PC-3 (cell line): ENCODE measurements around the gene TOP2B. TPM values are rescaled to one million over a fixed set of nuclear protein-coding genes. Genes with fewer than 3 reads are reported as not detected.

Experiments used
- ATAC-seq: fragments of 200-7000 bp; cut with Tn5 transposase; 2 replicates; pipeline ENCODE4 v1.9.1; 2020; ENCODE audit warnings: mild to moderate bottlenecking, moderate library complexity
- BruUV-seq: library from RNA; stranded (reverse); fragments of 400-500 nt; replicated peaks from 2 replicates; lab custom pipeline; 2021; lab: Mats Ljungman, UMichigan
- CTCF ChIA-PET: fragments of 300-600 bp; sonication (Branson Sonifier 250); formaldehyde crosslinking; loops from one replicate; lab custom pipeline; 2022; ENCODE audit warnings: antibody characterized with exemption; lab: Charles Lee
- POLR2A ChIA-PET: fragments of 300-600 bp; sonication (Branson Sonifier 250); formaldehyde crosslinking; loops from one replicate; lab custom pipeline; 2022; ENCODE audit warnings: antibody characterized with exemption; ENCODE audit not compliant: unreplicated experiment; lab: Charles Lee
- DNase-seq: peaks from one replicate; pipeline ENCODE4 v3.0.0-alpha.2; 2015
- H2AFZ ChIP-seq: fragments of 300-600 bp; sonication (generic); 2 replicates; pipeline ENCODE4 v1.6.0; 2016; ENCODE audit warnings: antibody characterized with exemption, low read length
- H3F3A ChIP-seq: fragments of 300-600 bp; sonication (generic); one replicate; pipeline ENCODE4 v1.6.0; 2017; ENCODE audit warnings: antibody characterized with exemption, low read length, control low read depth, mild to moderate bottlenecking; ENCODE audit not compliant: unreplicated experiment
- H3K27ac ChIP-seq: fragments of 300-600 bp; sonication (generic); 2 replicates; pipeline ENCODE4 v1.5.1; 2016; ENCODE audit warnings: mild to moderate bottlenecking, low read length
- H3K27me3 ChIP-seq: fragments of 300-600 bp; sonication (generic); 2 replicates; pipeline ENCODE4 v1.6.1; 2016; ENCODE audit warnings: low read length, mixed read lengths
- H3K36me3 ChIP-seq: fragments of 300-600 bp; sonication (generic); 2 replicates; pipeline ENCODE4 v1.6.1; 2016; ENCODE audit warnings: low read depth, mixed run types, low read length, mixed read lengths
- H3K4me1 ChIP-seq: fragments of 300-600 bp; sonication (generic); 2 replicates; pipeline ENCODE4 v1.5.1; 2016; ENCODE audit warnings: low read length; ENCODE audit not compliant: insufficient read depth
- H3K4me2 ChIP-seq: fragments of 300-600 bp; sonication (generic); 2 replicates; pipeline ENCODE4 v1.6.0; 2016; ENCODE audit warnings: low read length
- H3K4me3 ChIP-seq: fragments of 300-600 bp; sonication (generic); 2 replicates; pipeline ENCODE4 v1.5.1; 2016; ENCODE audit warnings: mild to moderate bottlenecking, low read length, mixed read lengths
- H3K79me2 ChIP-seq: fragments of 300-600 bp; sonication (generic); 2 replicates; pipeline ENCODE4 v1.6.1; 2017; ENCODE audit warnings: low read length, mixed read lengths
- H3K9ac ChIP-seq: fragments of 300-600 bp; sonication (generic); 2 replicates; pipeline ENCODE4 v1.6.0; 2016; ENCODE audit warnings: mild to moderate bottlenecking, low read length
- H3K9me2 ChIP-seq: fragments of 300-600 bp; sonication (generic); replicated peaks from 2 replicates; pipeline ENCODE4 v1.6.1; 2016; ENCODE audit warnings: mixed run types, low read length, mixed read lengths
- H3K9me3 ChIP-seq: fragments of 300-600 bp; sonication (generic); 2 replicates; pipeline ENCODE4 v1.6.1; 2016; ENCODE audit warnings: low read length, mixed read lengths
- H4K20me1 ChIP-seq: fragments of 300-600 bp; sonication (generic); 2 replicates; pipeline ENCODE4 v1.6.1; 2016; ENCODE audit warnings: low read length, mixed read lengths
- CTCF ChIP-seq: fragments of 300-600 bp; sonication (generic); conservative IDR thresholded peaks from 2 replicates; pipeline ENCODE4 v1.5.1; 2017; ENCODE audit warnings: antibody characterized with exemption, low read depth, mild to moderate bottlenecking, low read length
- EZH2 ChIP-seq: fragments of 300-600 bp; sonication (generic); IDR thresholded peaks from one replicate; pipeline ENCODE4 v1.6.1; 2017; ENCODE audit warnings: antibody characterized with exemption, mild to moderate bottlenecking, low read length; ENCODE audit not compliant: unreplicated experiment
- EZH2phosphoT487 ChIP-seq: fragments of 300-600 bp; sonication (generic); IDR thresholded peaks from 2 replicates; pipeline ENCODE4 v1.6.1; 2018; ENCODE audit warnings: mild to moderate bottlenecking, antibody characterized with exemption, low read length, borderline replicate concordance
- intact Hi-C: fragments of 100-400 bp; cut with micrococcal nuclease; formaldehyde crosslinking; loops from 2 replicates; pipeline ENCODE4 v1.9.0; 2023
- total RNA-seq: library from RNA; depleted of rRNA; stranded (reverse); fragments of >200 nt; gene quantifications from 2 replicates; pipeline ENCODE4 v1.2.3, GENCODE V29; 2014

TOP2B gene
- total RNA-seq, 1 experiment from 2014 or later = 79.0 TPM

DNA sequence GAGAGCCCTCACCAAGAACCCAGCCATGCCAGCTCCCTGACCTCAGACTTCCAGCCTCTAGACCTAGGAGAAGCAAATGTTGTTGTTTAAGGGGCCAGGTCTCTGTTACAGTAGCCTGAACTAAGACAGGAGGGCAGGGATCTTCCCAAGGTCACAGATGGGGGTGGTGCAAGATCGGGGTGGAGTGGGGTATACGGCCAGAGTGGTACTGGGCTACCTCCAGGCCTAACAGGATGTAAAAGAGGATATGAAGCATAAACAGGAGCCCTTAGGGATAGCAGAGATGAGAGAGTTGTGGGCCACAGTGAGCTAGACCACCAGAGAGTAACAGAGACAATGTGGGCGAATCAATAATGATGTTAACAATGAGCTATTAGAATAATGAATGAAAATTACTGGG is 82.9 kb downstream of the TOP2B start:
- POLR2A ChIA-PET = no interaction called here
- no peak for ATAC-seq
- H3F3A ChIP-seq = no peaks in the 10 kb centered on the region

GRCh38 chr3:25581335-25581734 is 83.4 kb downstream of the TOP2B start:
- ATAC-seq = no peak
- H3K36me3 ChIP-seq = no peaks in the 10 kb centered on the region
- DNase-seq = no peak
- H3K79me2 ChIP-seq = no peaks in the 10 kb centered on the region
- ChIA-PET CTCF (no interaction called here), POLR2A (no interaction called here)
- peaks cover 20% of the 10 kb centered on the region; the same call in 1 of the 2 replicates for H3K27me3 ChIP-seq
- no TSS peak for BruUV-seq
- no peak overlapping the region for H3K27ac ChIP-seq
- intact Hi-C loops = no loop called here
- H3K4me1 ChIP-seq = peaks cover 12% of the 10 kb centered on the region
- H3F3A ChIP-seq = no peaks in the 10 kb centered on the region
- TF ChIP-seq CTCF (no peak), EZH2 (no peak), EZH2phosphoT487 (no peak)
- H3K9me2 ChIP-seq = no peaks in the 10 kb centered on the region
- no peak overlapping the region for H2AFZ ChIP-seq
- no peaks in the 10 kb centered on the region for H3K9me3 ChIP-seq
- H4K20me1 ChIP-seq = no peaks in the 10 kb centered on the region
- no peak overlapping the region for H3K4me3 ChIP-seq
- no peak overlapping the region for H3K9ac ChIP-seq
- no peak overlapping the region for H3K4me2 ChIP-seq

More for the DNA sequence above, 82.9 kb downstream of the TOP2B start:
- no TSS peak for BruUV-seq
- H3K36me3 ChIP-seq = no peaks in the 10 kb centered on the region
- TF ChIP-seq EZH2phosphoT487 = no peak
- no peak for TF ChIP-seq EZH2
- no peak for TF ChIP-seq CTCF
- H3K27me3 ChIP-seq = peaks cover 20% of the 10 kb centered on the region; the same call in 1 of the 2 replicates
- CTCF ChIA-PET = no interaction called here
- intact Hi-C loops = no loop called here
- no peak overlapping the region for H3K4me3 ChIP-seq
- no peak overlapping the region for H3K27ac ChIP-seq
- no peak overlapping the region for H3K9ac ChIP-seq
- DNase-seq = no peak
- no peaks in the 10 kb centered on the region for H4K20me1 ChIP-seq
- no peaks in the 10 kb centered on the region for H3K9me3 ChIP-seq
- no peak overlapping the region for H3K4me2 ChIP-seq
- H3K4me1 ChIP-seq = peaks cover 12% of the 10 kb centered on the region
- H2AFZ ChIP-seq = no peak overlapping the region
- H3K79me2 ChIP-seq = no peaks in the 10 kb centered on the region
- H3K9me2 ChIP-seq = no peaks in the 10 kb centered on the region

GRCh38 chr3:25580534-25580933 is 84.2 kb downstream of the TOP2B start:
- intact Hi-C loops = no loop called here
- TF ChIP-seq EZH2phosphoT487 (no peak), CTCF (no peak), EZH2 (no peak)
- Histone ChIP-seq H2AFZ (no peak overlapping the region), H3K4me1 (peaks cover 12% of the 10 kb centered on the region), H3K36me3 (no peaks in the 10 kb centered on the region), H3K27ac (no peak overlapping the region), H3K79me2 (no peaks in the 10 kb centered on the region), H3K27me3 (peaks cover 22% of the 10 kb centered on the region; the same call in 1 of the 2 replicates), H3K9me2 (no peaks in the 10 kb centered on the region), H3K9me3 (no peaks in the 10 kb centered on the region), H3K9ac (no peak overlapping the region), H4K20me1 (no peaks in the 10 kb centered on the region), H3F3A (no peaks in the 10 kb centered on the region), H3K4me3 (no peak overlapping the region), H3K4me2 (no peak overlapping the region)
- POLR2A ChIA-PET = no interaction called here
- ATAC-seq (no peak), DNase-seq (no peak)
- BruUV-seq = no TSS peak
- CTCF ChIA-PET = no interaction called here
